ENCODE data around the gene ATP2A3.

Gene ATP2A3

GRCh38 chr17:3925684-3926485, 38.4 kb downstream of the ATP2A3 start:
- no peak for DNase-seq

- no peak for DNase-seq
These were observed 39.5 kb downstream of the ATP2A3 start for GRCh38 chr17:3924512-3925350.

GRCh38 chr17:3923466-3924190, 40.6 kb downstream of the ATP2A3 start:
- DNase-seq, result no peak

- no peak for DNase-seq
These were observed 41.5 kb downstream of the ATP2A3 start for GRCh38 chr17:3922765-3923164.

- DNase-seq, result no peak
These were observed 42.5 kb downstream of the ATP2A3 start for GRCh38 chr17:3921502-3922319.

GRCh38 chr17:3921006-3921405, 43.2 kb downstream of the ATP2A3 start:
- no peak for DNase-seq

- no peak for DNase-seq
These were observed 45.1 kb downstream of the ATP2A3 start for GRCh38 chr17:3919123-3919624.

GRCh38 chr17:3918372-3919122, 45.7 kb downstream of the ATP2A3 start:
- no peak for DNase-seq

GRCh38 chr17:3917391-3917931, 46.8 kb downstream of the ATP2A3 start:
- no peak for DNase-seq

- no peak for DNase-seq
These were observed 47.4 kb downstream of the ATP2A3 start for GRCh38 chr17:3916825-3917224.

- peak in 3 of 6 experiments; percentile 12 to 19 (median 12) for DNase-seq
These were observed 48.1 kb downstream of the ATP2A3 start, which contains the start of gene P2RX1 for GRCh38 chr17:3915995-3916696. Gene P2RX1, minus strand, starts transcription at chr17:3916465. Its CDS starts 240 bp downstream, at chr17:3916225.

GRCh38 chr17:3915581-3915994, 48.6 kb downstream of the ATP2A3 start:
- DNase-seq, result no peak

GRCh38 chr17:3914312-3914670, 49.9 kb downstream of the ATP2A3 start:
- no peak for DNase-seq

- peak; percentile 36 to 85 (median 70) for DNase-seq
These were observed 50.5 kb downstream of the ATP2A3 start for GRCh38 chr17:3913531-3914311.

GRCh38 chr17:3912827-3913226, 51.4 kb downstream of the ATP2A3 start:
- no peak for DNase-seq

GRCh38 chr17:3911271-3912053, 52.8 kb downstream of the ATP2A3 start:
- DNase-seq, result peak; percentile 69 to 90 (median 76)

- peak in 1 of 6 experiments; percentile 35 for DNase-seq
These were observed 53.6 kb downstream of the ATP2A3 start for GRCh38 chr17:3910420-3911270.

GRCh38 chr17:3909257-3909656, 55.0 kb downstream of the ATP2A3 start:
- no peak for DNase-seq
